ENCODE results near the gene ABCE1.
"Not testable (repeated sequence)": the region's sequence is repeated elsewhere in the genome, so short reads cannot be mapped to it uniquely, and the experiment has no call there.

ABCE1 gene

DNA sequence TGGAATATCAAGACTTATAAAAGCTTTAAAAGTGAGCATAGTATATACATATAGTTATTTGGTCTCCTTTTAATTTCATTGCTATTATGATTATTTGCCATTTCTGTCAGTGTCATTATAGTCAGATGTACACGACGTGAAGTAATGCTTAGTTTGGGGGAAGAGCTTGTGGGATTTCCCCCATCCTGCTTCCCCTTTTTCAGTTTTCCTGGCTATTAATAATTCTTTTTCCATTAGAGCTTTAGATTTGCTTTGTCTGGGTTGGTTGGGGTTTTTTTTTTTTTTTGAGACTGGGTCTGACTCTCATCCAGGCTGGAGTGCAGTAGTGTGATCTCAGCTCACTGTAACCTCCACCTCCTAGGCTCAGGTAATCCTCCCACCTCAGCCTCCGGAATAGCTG, 5.4 kb downstream of the ABCE1 start:
- DNase-seq: peak; percentile 77 to 94 (median 90)

DNA sequence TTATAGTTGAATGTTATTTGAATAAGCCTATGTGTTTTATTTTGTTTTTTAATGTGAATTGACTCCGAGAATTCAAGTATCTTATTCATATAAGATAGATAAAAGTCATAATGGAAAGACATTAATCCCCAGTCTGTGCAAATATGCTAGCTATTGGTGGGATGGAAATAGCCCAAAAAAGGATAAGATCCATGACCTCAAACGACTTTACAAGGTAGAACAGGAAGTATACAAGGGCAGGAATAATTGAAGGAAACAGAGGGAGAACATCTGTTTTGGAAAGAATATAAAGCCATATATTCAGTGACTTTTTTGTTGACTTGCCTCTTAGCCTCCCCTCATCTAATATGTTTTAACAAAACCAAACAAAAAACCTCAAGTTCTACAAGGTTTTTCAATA, 9.0 kb downstream of the ABCE1 start:
- DNase-seq: no peak

DNA sequence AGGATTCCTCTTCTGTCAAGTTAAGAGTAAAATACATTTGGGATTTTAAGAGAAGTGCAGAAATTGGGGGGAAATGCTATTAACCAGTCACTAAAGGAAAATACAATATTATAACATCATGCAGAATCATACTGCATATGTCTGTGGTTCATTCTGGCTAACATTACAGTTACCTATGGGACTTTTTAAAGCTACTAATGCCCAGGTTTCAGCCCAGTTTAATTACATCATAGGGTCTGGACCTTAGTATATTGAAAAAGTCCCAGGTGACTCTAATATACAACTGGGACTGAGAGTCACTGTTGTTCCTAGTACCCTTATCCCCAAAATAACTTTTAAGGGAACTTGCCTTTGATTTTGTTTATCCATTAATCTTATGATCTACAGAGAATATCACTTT, 10.0 kb downstream of the ABCE1 start:
- DNase-seq: no peak

DNA sequence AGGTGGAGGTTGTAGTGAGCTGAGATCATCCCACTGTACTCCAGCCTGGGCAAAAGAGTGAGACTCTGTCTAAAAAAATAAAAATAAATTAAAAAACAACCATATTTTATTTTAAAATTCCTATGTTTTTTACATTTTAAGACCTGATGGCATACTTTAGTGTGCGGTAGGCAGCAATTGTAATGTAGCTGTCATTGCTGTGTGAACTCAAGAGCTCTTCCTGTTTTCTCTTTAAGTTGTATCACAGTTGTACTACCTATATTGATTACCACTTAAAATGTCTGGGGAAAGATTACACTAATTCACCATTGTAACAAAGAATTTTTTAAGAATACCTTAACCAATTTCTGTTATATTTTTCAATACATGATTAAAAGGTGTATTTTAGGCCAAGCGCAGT, 27.3 kb downstream of the ABCE1 start:
- no peak for DNase-seq

DNA sequence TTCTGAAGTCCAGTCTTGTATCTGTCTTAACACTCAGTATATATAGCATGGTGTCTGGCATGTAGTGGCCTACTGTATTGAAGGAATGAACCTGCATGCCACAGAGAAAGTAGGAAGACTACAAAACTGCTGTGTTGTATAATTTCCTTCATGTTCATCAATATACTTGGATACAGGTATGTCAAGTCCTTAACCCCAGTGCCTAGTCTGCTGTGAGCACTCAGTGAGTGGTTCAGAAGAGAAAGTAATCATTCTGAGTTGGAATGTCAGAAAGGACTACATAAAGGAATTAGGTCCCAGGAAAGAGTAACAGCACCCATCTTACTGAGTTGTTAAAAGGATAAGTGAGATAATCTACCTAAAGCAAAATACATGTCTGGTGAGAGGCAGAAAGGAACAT, 32.0 kb downstream of the ABCE1 start:
- no peak for DNase-seq

DNA sequence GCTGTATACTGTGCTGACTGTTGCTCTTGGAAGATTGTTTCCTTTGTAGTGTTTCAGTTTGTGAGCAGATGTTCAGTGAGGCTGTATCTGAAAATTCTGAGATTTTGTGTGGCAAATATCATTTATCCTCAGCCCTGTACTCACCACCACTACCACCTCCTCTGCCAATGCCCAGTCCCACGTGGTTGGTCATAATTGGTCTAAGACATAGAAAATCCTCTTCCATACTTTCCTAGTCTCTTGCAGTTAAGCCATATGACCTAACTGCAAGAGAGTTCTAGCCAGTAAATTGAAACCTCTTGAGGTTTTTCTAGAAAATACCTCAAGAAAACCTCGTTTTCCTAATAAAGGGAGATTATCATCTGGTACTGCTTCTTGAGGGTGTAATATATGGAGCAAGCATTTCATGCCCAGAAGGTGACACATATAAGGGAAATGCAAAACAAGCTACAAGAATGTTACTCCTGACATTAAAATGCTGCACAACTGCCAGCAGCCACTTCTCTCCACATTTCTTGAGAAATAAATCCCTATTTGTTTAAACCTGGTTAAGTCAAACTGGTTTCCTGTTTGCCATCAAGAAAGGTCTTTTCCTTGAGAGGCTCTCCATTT, 32.8 kb downstream of the ABCE1 start:
- DNase-seq: no peak

DNA sequence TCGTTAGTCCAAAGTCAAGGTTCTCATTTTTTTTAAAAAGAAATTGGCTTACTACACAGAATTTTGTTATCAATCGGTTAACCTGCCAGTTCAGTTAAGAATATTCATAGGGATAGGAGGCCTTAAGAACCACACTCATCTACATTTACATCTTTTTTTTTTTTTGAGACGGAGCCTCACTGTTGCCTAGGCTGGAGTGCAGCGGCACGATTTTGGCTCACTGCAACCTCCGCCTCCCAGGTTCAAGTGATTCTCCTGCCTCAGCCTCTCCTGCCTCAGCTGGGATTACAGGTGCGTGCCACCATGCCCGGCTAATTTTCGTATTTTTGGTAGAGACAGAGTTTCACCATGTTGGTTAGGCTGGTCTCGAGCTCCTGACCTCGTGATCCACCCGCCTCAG, 33.7 kb downstream of the ABCE1 start:
- DNase-seq: no peak

DNA sequence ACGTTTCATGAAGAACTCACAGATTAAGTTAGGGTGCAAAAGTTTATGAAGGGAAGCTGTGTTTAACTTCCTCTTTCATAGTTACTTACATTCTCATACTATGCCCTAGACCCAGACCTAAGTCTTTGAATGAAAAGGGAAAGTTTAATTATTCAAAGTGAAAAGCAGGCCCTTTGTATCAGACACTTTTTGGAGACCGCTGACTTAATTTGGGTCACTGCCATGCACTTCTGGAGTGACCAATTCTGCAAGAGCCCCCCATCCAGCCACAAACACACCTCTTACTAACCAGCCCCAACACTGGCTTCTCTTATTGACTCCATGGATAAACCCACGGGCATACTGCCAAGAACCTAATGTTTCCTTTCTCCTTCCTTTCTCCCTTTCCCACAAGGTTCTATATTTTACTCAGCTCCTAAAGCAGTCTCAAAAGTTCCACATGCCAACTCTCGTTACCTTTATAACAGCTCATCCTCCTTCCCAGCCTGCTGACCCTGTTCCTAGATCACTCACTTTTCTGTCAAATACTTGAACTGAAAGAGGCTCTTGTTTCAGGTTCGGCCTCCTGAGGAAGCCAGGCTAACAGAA, 34.5 kb downstream of the ABCE1 start:
- DNase-seq: peak in 2 of 3 donors; percentile 22 to 34

DNA sequence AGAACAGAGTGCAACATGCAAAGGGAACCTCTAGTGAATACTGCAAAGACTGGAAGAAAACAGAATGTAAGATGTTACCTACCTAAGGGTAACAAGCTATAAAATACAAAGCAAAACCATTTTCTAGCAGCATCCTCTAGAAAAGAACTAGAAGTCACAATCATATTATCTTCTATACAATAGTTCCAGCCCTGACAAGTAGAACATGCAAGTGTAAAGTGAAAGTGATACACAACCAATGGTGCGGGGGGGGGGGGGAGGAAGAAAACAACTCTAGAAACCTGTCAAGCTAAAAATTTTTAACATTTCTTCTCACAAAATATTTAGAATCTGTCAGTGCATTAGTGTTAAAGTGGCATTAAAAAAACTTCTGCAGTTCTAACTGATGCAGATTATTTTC, 38.1 kb downstream of the ABCE1 start:
- DNase-seq: not testable (repeated sequence)

DNA sequence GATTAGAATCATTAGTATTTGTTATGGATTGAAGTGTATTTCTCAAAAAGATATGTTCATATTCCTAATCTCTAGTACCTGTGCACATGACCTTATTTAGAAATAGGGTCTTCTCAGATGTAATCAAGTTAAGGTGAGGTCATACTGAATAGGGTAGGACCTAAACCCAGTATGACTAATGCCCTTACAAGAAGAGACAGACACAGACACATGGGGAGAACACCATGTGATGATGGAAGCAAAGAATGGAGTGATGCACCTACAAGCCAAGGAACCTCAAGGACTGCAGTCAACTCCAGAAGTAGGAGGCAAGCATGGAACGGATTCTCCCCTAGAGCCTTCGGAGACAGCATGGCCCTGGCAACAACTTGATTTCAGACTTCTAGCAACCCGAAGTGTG, 50.9 kb downstream of the ABCE1 start:
- DNase-seq: no peak

DNA sequence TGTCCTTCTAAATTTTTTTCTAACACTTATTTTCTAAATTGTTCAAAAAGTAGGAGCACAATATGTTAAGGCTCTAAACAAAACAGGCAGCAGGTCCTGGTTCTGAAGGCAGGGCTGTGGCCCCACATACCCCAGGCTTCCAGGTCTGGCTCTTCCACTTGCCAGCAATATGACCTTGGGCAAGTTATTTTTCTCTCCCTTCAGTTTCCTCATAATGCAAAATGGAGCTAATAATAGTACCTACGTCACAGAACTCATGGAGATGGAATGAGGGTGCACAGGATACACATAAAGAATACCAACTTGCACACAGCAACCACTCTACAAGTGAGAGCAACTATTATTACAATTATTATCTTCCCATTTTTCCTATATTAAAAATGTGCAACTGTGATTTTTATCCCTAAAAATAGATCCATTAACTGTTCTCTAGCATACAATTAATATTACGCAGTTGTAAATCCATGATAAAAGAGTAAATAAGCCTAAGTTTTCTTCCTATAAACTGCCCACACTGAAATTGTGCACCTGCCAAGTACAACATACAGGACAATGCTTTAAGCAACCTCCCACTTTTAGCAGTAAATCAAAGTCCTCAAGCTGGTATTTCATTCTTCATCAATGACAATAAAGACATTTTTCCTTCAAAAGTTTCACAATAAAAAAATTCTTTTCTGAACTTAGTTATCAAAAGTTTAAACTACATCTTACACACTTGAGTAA, 55.2 kb downstream of the ABCE1 start:
- no peak for DNase-seq

DNA sequence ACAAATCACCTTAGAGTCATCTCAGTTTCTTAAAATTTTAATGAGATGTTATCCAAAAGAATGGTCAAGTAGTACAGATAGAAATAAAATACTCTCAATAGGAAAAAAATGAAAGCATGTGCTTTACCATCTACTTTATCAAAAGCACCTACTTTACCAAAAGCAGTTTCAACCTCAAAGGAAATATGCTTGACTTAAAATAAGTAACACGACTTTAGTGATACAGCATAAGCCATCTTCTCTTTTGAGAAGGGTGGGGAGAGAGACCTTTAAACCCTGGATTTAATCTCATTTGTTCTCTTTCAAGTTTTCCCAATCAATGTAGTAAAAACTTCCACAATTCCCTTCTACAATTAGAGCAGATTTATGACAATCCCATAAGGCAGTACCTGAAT, 55.8 kb downstream of the ABCE1 start:
- no peak for DNase-seq

DNA sequence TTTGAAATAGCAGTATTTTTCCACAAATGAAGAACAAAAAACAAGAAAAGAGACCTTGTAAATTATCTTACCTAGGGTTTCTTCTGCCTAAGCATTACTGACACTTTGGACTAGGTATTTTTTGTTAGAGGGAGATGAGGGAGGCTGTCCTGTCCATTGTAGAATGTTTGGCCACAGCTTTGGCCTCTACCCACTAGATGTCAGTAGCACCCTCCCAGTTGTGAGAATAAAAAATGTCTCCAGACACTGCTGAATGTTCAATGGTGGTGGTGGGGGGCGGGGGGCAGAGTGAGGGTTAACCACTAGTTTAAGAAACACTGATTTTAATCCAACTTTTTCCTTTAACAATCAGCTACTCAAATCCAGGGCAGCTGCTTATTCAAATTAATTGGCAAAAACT, 56.5 kb downstream of the ABCE1 start:
- peak; percentile 26 to 42 (median 29) for DNase-seq

DNA sequence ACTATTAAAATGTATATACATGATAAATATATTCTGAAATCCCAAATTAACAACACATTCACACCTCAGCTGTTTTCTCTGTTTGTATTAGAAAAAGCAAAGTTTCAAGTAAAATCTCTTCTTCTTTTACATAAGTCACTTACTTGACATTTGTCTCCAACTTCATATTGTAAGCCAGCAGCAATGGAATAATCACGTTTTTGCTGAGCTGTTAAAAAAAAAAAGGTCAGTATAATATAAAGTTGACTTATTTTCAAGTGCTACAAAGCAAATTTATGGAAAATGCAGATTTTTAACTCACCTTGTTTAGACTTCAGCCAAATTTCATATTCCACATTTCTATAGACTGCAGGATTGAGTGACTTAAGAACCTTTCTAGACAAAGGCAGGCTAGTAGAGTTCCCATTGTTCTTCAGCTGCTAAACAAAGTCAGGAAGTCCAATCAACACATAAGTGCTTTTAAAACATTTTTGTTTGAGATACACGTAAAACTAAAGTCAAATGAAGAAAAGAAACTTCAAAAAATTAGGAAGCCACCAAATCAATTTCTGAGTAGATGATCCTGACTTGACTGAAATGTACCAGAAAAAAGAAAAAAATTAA, 57.3 kb downstream of the ABCE1 start:
- DNase-seq: no peak

DNA sequence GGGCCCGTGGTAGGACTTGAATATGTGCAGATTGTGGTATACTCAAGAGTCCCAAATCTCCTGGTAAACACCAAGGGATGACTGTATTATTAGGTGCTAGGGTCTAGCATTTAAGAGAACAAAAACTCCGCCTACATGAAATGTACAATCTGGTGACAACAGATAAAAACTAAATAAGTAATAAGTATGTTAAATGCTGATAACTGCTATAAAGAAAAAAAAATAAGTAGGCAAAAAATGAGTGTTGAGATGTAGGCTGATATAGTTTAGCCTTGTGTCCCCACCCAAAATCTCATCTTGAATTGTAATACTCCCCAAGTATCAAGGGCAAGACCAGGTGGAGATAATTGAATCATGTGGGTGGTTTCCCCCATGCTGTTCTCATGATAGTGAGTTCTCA, 58.9 kb downstream of the ABCE1 start:
- DNase-seq: no peak

DNA sequence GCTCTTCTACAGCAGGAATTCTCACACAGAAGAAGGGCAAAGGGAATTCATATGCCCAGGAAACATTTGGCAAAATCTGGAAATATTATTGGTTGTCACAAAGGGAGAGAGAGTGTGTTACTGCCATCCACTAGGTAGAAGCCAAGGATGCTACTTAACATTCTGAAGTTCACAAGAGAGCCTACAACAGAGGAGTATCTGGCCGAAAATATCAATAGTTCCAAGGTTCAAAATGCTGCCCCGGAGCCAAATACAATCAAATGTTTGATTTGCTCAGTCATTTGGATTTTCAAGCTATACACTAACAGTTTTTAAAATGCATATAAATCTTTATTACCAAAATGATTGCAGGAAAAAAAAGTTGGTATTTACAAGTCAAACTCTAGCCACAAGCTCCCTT, 63.4 kb downstream of the ABCE1 start:
- no peak for DNase-seq

DNA sequence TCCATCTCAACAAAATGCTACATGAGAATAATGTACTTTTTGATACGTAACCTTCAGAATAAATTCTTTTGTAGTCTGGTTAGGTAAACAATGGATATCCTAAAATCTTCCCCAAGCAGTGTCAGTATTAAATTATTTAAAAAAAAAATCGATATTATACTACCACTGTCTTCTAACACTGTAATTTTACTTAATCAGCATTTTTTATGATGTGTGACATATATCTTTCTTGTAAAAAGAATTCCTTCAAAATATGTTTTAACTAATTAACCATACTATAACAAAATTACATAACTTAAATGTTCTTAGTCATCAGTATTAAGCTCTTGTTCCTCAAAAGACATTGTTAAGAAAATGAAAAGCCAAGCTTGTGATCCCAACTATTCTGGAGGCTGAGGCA, 69.8 kb downstream of the ABCE1 start:
- peak in 1 of 3 donors; percentile 17 for DNase-seq

DNA sequence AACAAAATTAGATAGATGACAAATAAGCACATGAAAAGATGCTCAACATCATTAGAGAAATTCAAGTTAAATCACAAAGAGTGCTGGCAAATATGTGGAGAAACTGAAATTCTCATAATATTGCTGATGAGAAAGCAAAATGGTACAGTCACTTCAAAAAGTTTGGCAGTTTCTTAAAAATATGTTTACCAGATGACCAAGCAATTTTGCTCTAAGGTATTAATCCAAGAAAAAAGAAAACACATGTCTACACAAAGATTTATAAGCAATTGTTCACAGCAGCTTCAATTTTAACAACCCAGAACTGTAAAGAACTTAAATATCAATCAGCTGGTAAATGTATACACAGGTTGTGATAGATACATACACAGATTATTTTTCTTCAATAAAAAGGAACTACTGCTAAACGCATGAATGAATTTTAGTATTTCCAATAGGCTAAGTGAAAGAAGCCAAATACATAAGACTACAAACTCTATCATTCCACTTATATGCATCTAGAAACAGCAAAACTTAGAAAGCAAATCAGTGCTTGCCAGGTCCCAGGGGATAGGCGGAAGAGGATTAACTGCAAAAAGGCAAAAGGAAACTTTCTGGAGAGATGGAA, 70.6 kb downstream of the ABCE1 start:
- no peak for DNase-seq

DNA sequence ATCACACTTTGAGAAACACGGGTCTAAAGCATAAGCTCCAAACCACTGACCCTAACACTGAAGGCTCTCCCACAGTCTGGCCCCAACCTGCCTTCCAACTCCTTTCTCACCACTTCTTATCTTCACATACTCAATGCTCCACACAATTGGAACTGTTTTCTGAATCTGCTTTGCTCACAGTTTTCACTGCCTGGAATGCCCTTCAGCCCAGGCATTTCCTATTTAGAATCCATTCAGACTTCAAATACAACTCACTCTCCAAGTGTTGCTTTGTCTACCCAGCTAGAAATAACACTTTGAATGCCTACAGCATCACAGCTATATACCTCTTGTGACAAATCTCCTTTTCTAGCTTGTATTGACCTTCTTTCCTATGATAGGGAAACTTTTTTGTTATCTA, 72.1 kb downstream of the ABCE1 start:
- DNase-seq: no peak

DNA sequence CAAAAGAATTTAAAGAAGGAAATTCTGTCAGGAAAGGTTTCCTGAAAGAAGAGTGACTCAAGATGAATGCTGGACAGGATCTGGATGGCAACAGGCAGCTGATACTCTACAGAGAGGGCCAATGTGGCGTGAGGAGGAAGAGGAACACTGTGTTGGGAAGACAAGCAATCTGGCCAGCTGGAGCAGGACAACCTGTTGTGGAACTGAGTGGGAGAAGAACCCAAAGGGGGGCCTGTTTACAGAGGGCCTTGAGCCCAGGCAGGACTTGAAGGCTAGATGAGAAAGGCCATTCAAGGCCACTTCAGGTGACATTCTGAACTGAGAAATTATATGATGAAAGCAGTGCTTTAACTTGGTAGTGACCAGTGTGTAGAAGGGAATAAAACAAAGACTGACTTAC, 73.8 kb downstream of the ABCE1 start:
- DNase-seq: no peak

DNA sequence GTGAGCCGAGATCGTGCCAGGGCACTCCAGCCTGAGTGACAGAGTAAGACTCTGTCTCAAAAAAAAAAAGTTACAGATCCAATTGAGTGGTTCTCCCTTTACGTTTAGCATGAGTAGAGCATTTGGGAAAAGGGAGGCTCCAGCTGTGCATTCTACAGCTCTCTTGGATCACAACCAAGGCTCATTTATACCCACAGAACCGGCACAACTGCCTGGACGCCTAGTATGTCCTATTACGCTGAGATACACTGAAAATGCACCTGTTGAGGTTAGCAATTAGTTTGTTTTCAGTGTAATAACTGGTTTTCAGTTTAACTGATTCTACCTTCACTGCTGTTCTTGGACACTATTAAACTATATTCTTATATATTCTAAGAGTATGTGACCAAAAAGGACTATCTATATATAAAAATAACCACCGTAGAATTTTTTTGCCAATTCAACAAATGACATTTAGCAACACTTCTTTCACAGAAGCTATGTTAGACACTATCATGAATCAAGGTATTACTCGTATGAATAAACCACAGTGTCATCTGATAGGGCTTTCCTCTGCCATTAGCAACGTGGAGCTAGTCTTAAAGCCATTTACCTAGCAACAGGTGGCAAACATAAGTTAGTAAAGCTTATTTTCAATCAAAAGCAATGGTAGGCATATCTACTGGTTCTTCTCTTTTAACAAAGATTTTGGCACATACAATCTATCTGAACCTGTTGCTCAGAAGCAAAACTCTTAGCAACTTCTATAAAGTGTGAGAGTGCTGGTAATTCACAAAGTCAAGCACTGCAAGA, 78.7 kb downstream of the ABCE1 start:
- no peak for DNase-seq

DNA sequence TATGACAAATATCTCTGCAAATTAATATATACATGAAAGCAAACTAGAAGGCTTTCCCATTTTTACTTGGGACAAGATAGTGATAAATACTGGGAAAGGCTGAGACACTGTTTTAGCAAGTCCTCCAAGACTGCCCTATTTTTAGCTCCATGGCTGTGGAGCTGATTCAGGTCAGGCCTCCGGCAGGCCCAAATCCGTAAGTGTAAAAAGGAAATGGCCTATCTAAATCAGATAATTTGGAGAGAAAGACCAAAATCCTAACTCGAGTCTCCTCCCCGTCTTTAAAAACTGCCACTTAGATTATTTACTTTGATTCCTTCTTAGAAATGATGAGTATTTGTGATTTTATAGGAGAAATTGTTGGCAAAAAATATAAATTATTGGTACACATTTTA, 79.4 kb downstream of the ABCE1 start:
- peak in 1 of 3 donors; percentile 38 for DNase-seq
